ENCODE measurements around the gene MAML3.

DNA sequence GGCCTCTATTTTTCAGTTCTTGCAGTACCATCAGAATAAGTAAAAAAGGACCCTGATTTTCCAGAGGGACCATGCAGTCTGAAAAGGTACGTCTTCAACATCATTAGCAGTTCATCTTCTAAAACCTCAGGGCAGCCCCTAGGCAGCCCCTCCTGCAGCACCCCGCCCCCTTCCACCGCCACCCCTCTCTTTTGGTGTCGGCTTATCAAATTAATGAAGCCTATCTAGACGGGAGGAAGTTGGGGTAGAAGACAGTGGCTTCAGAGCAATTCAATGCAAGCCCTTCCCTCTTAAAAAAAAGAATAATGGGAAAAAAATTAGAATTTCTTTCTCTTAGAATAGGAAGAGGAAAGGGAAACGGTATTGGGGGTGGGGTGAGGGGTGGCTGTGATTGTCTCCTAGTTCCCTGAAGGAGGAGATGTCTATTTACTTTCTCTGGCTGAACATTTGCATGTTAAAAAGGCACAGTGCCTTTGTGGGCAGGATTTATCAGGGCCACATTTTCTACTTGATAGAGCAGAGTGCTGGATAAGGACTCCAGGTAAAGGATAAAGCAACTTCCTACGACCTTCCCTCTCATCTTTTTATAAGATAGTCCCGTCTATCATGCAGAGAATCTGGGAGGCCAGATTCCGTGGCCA is 329.0 kb downstream of the MAML3 start:
- TF ChIP-seq, protein P1, sequence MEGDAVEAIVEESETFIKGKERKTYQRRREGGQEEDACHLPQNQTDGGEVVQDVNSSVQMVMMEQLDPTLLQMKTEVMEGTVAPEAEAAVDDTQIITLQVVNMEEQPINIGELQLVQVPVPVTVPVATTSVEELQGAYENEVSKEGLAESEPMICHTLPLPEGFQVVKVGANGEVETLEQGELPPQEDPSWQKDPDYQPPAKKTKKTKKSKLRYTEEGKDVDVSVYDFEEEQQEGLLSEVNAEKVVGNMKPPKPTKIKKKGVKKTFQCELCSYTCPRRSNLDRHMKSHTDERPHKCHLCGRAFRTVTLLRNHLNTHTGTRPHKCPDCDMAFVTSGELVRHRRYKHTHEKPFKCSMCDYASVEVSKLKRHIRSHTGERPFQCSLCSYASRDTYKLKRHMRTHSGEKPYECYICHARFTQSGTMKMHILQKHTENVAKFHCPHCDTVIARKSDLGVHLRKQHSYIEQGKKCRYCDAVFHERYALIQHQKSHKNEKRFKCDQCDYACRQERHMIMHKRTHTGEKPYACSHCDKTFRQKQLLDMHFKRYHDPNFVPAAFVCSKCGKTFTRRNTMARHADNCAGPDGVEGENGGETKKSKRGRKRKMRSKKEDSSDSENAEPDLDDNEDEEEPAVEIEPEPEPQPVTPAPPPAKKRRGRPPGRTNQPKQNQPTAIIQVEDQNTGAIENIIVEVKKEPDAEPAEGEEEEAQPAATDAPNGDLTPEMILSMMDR (IDR thresholded peaks at IDR 0.05; ENCODE audit: insufficient read depth, low read length), result no peak
- TF ChIP-seq POLR2AphosphoS5 (IDR thresholded peaks at IDR 0.05; ENCODE audit: low read depth) (no peak), GABPA (IDR thresholded peaks at IDR 0.05; ENCODE audit: low read depth) (no peak)

All from HL-60 (cell line).